Upper lobe of left lung (tissue), 4 donors: ENCODE data around the gene DLG2.

ENCODE experiments used
- CTCF ChIP-seq, 6 experiments: fragments of 450-650 bp in 4 of 6; fragments of 200-600 bp in 2 of 6; sonication (generic) in 2 of 6; IDR thresholded peaks; one replicate each; pipeline ENCODE4 v1.5.1; 2016 to 2019; ENCODE audit warnings: antibody characterized with exemption in 6 of 6
- POLR2A ChIP-seq, 4 donors: fragments of 450-650 bp; IDR thresholded peaks; one replicate each; pipeline ENCODE4 v1.5.1; 2016 to 2017; ENCODE audit warnings: antibody characterized with exemption in 4 of 4, mild to moderate bottlenecking in 2 of 4

GRCh38 chr11:83938148-83938547, 1689.0 kb downstream of the DLG2 start:
- TF ChIP-seq POLR2A (IDR thresholded peaks at IDR 0.05) (no peak), CTCF (IDR thresholded peaks at IDR 0.05) (no peak)
